ENCODE results near the gene PPP1R3E.

PPP1R3E gene

GRCh38 chr14:23346693-23347405 lies 44.2 kb upstream of the PPP1R3E start:
- in situ Hi-C loops (cut with MboI; ENCODE audit: low pct_unique_long_range_greater_than_20kb, low sequenced_read_pairs, unreplicated experiment): no loop called here
- TF ChIP-seq, protein P1, sequence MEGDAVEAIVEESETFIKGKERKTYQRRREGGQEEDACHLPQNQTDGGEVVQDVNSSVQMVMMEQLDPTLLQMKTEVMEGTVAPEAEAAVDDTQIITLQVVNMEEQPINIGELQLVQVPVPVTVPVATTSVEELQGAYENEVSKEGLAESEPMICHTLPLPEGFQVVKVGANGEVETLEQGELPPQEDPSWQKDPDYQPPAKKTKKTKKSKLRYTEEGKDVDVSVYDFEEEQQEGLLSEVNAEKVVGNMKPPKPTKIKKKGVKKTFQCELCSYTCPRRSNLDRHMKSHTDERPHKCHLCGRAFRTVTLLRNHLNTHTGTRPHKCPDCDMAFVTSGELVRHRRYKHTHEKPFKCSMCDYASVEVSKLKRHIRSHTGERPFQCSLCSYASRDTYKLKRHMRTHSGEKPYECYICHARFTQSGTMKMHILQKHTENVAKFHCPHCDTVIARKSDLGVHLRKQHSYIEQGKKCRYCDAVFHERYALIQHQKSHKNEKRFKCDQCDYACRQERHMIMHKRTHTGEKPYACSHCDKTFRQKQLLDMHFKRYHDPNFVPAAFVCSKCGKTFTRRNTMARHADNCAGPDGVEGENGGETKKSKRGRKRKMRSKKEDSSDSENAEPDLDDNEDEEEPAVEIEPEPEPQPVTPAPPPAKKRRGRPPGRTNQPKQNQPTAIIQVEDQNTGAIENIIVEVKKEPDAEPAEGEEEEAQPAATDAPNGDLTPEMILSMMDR (IDR thresholded peaks at IDR 0.05; ENCODE audit: extremely low read depth, insufficient read depth, missing control alignments): no peak
- peak; percentile 15 for DNase-seq (ENCODE audit: low spot score)

DNA sequence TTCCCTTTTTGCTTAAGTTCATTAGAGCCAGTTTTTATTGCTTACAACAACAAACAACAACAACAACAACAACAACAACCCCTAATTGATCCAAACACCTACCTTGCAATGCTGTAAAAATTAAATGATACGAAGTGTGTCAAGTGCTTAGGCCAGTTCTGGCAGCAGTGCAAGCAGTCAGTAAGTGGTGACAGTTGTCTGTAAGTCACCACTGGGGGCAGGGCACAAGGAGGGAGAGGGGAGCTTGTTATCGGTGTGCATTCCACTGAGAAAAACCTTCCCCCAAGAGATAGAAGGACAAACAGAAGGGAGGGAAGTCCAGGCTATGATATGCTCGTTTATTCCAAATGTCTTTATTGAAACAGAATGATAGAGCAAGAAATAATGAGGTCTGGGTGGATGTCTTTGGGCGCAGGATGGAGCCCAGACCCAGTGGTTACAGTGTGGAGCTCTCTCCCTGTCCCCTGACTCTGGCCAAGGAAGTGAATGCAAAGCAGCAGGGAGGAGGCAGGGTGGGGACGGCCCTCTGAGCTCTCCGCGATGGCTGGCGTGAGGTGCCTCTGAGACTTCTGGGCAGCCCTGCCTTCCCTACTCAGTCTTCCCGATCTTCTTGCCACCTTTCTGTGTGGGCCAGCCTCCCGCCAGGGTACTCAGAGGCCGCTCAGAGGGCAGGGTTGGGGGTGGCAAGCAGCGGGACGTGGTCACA lies 43.5 kb upstream of the PPP1R3E start:
- in situ Hi-C loops (cut with MboI; ENCODE audit: low pct_unique_long_range_greater_than_20kb, low sequenced_read_pairs, unreplicated experiment): no loop called here
- no peak for DNase-seq (ENCODE audit: low spot score)
- TF ChIP-seq, protein P1 (IDR thresholded peaks at IDR 0.05; ENCODE audit: extremely low read depth, insufficient read depth, missing control alignments): no peak

DNA sequence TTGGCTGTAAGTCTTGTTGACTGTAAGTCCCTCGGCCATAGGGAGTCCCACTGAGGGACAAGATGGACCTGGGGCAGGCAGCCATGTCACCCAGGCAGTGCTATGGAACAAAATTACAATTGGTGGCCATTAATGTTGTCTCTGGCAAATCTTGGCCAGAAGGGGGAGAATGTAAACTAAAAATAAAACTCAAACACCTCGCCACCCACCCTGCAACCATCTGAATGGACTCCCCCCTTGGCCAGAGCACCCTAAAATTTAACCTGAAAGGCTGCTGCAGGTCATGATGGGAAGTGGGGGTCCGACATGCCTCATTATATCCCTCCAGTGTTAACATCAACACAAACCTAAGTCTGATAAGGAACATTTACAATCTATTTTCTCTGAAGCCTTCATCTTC lies 41.8 kb upstream of the PPP1R3E start:
- in situ Hi-C loops (cut with MboI; ENCODE audit: low pct_unique_long_range_greater_than_20kb, low sequenced_read_pairs, unreplicated experiment): no loop called here
- no peak for DNase-seq (ENCODE audit: low spot score)
- TF ChIP-seq, protein P1 (IDR thresholded peaks at IDR 0.05; ENCODE audit: extremely low read depth, insufficient read depth, missing control alignments): no peak

DNA sequence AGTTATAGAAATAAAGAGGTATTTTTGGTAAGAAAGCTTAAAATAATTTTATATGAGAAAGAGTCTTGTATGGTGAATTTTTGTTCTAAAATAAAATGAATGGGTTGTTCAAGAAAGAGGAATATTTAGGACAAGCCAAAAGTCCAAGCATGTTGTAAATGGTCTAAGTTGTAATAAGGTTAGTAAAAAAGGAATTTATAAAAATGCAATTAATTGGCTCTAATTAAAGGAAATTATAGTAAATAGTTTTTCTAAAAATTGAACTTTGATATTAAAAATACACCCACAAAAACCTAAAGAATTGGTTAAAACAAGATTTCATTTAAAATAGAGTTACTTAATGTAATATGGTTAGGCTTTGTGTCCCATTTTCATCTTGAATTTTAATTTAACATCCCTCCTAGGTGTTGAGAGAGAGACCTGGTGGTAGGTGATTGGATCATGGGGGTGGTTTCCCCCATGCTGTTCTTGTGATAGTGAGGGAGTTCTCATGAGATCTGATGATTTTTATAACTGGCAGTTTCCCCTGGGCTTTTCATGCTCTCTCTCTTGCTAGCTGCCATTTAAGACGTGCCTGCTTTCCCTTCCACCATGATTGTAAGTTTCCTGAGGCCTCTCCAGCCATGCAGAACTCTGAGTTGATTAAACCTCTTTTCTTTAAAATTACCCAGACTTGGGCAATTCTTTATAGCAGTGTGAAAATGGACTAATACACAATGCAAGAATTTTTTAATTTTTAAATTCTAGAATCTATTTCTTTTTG lies 37.0 kb upstream of the PPP1R3E start:
- TF ChIP-seq, protein P1 (IDR thresholded peaks at IDR 0.05; ENCODE audit: extremely low read depth, insufficient read depth, missing control alignments): no peak
- in situ Hi-C loops (cut with MboI; ENCODE audit: low pct_unique_long_range_greater_than_20kb, low sequenced_read_pairs, unreplicated experiment): no loop called here
- no peak for DNase-seq (ENCODE audit: low spot score)

- in situ Hi-C loops (cut with MboI; ENCODE audit: low pct_unique_long_range_greater_than_20kb, low sequenced_read_pairs, unreplicated experiment): no loop called here
- no peak for DNase-seq (ENCODE audit: low spot score)
- TF ChIP-seq, protein P1 (IDR thresholded peaks at IDR 0.05; ENCODE audit: extremely low read depth, insufficient read depth, missing control alignments): no peak
Observed at GRCh38 chr14:23335623-23336022, 33.0 kb upstream of the PPP1R3E start.

DNA sequence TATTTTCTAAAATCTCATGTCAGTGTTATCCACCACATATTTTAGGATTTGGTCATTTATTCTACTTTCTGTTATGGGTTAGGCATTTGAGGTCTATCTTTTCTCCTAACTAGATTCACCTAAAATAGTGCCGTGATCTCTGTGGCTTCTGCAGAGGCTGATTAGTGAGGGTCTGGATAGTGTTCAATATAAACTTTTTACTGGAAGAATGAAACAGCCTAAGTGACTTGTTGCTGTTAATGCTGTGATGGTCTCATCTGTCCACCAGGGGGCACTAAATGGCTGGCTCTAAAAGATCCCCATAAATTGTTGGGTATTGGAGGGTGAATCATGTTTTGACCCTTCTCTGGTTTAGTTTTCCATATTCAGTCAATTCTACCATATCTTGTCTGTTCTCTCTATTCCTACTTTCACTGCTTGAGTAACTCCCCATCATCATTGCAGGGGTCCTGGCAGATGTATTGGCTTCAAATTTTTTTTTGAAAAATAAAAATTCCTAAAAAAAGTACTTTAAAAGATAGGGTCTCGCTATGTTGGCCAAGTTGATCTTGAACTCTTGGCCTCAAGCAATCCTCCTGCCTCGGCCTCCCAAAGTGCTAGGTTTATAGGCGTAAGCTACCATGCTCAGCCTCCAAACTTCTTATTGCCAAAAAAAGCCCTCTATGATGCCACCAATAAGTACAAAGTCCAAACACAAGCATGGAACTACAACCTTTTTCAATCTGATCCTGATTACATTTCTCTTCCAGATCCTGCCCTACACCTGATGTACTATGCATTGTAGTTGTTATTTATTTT lies 25.5 kb upstream of the PPP1R3E start:
- TF ChIP-seq, protein P1 (IDR thresholded peaks at IDR 0.05; ENCODE audit: extremely low read depth, insufficient read depth, missing control alignments): peak; percentile 88
- peak; percentile 86 for DNase-seq (ENCODE audit: low spot score)
- in situ Hi-C loops (cut with MboI; ENCODE audit: low pct_unique_long_range_greater_than_20kb, low sequenced_read_pairs, unreplicated experiment): no loop called here

Measured in GM13977 (cell line).